Trophoblast cell (in vitro differentiated cells and primary cell): ENCODE results near the gene TBXAS1.

Experiments used
- DNase-seq, 2 donors: peaks; one replicate each; pipeline ENCODE4 v3.0.0-alpha.2; 2016
- H2AFZ ChIP-seq: 2 replicates; pipeline ENCODE4 v1.6.1; 2013; ENCODE audit warnings: low read length, moderate library complexity, mild to moderate bottlenecking; ENCODE audit not compliant: insufficient read depth, poor library complexity
- H2AK5ac ChIP-seq: 2 replicates; pipeline ENCODE4 v1.6.1; 2013; ENCODE audit warnings: mild to moderate bottlenecking, low read length
- H2BK120ac ChIP-seq: 2 replicates; pipeline ENCODE4 v1.6.1; 2013; ENCODE audit warnings: low read length, mild to moderate bottlenecking, moderate library complexity; ENCODE audit not compliant: insufficient read depth, poor library complexity
- H2BK12ac ChIP-seq: 2 replicates; pipeline ENCODE4 v1.6.1; 2013; ENCODE audit warnings: mild to moderate bottlenecking, low read length, moderate library complexity
- H2BK5ac ChIP-seq: 2 replicates; pipeline ENCODE4 v1.6.1; 2013; ENCODE audit warnings: low read length, low read depth, moderate library complexity, mild to moderate bottlenecking; ENCODE audit not compliant: poor library complexity
- H3K14ac ChIP-seq: 2 replicates; pipeline ENCODE4 v1.6.1; 2013; ENCODE audit warnings: mild to moderate bottlenecking, low read length
- H3K18ac ChIP-seq: 2 replicates; pipeline ENCODE4 v1.6.1; 2013; ENCODE audit warnings: mild to moderate bottlenecking, low read length
- H3K23ac ChIP-seq: 2 replicates; pipeline ENCODE4 v1.6.1; 2013; ENCODE audit warnings: low read length
- H3K27ac ChIP-seq: 2 replicates; pipeline ENCODE4 v1.5.1; 2013; ENCODE audit warnings: low read depth, mild to moderate bottlenecking, inconsistent platforms, low read length, moderate library complexity
- H3K27me3 ChIP-seq: 2 replicates; pipeline ENCODE4 v1.6.1; 2013; ENCODE audit warnings: inconsistent platforms, mild to moderate bottlenecking, low read length, moderate library complexity; ENCODE audit not compliant: insufficient read depth
- H3K36me3 ChIP-seq, 2 experiments: 1 replicate in 1 of 2; 2 replicates in 1 of 2; pipeline ENCODE4 v1.6.1; 2013; ENCODE audit warnings: low read length in 2 of 2, mild to moderate bottlenecking in 2 of 2, moderate library complexity in 1 of 2; ENCODE audit not compliant: insufficient read depth in 2 of 2, control insufficient read depth in 1 of 2
- H3K4ac ChIP-seq: 2 replicates; pipeline ENCODE4 v1.6.1; 2013; ENCODE audit warnings: low read depth, mild to moderate bottlenecking, low read length, moderate library complexity
- H3K4me1 ChIP-seq, 2 experiments: 1 replicate in 1 of 2; 2 replicates in 1 of 2; pipeline ENCODE4 v1.6.1; 2013; ENCODE audit warnings: low read length in 2 of 2, mild to moderate bottlenecking in 2 of 2, moderate library complexity in 1 of 2; ENCODE audit not compliant: insufficient read depth in 2 of 2, control insufficient read depth in 1 of 2
- H3K4me2 ChIP-seq: 2 replicates; pipeline ENCODE4 v1.6.1; 2013; ENCODE audit warnings: inconsistent platforms, mild to moderate bottlenecking, low read length, moderate library complexity
- H3K4me3 ChIP-seq: 2 replicates; pipeline ENCODE4 v1.5.1; 2013; ENCODE audit warnings: mild to moderate bottlenecking, low read depth, low read length, inconsistent platforms
- H3K79me1 ChIP-seq: one replicate; pipeline ENCODE4 v1.6.1; 2013; ENCODE audit warnings: low read length
- H3K79me2 ChIP-seq: 2 replicates; pipeline ENCODE4 v1.6.1; 2013; ENCODE audit warnings: low read length, mild to moderate bottlenecking; ENCODE audit not compliant: control insufficient read depth, insufficient read depth, poor library complexity
- H3K9ac ChIP-seq: 2 replicates; pipeline ENCODE4 v1.6.1; 2013; ENCODE audit warnings: mild to moderate bottlenecking, low read length
- H3K9me3 ChIP-seq: 2 replicates; pipeline ENCODE4 v1.6.1; 2013; ENCODE audit warnings: low read depth, mild to moderate bottlenecking, control low read depth, inconsistent platforms, low read length; ENCODE audit not compliant: insufficient read depth
- H4K12ac ChIP-seq: 2 replicates; pipeline ENCODE4 v1.6.1; 2013; ENCODE audit warnings: low read depth, mild to moderate bottlenecking, low read length, moderate library complexity
- H4K8ac ChIP-seq: 2 replicates; pipeline ENCODE4 v1.6.1; 2013; ENCODE audit warnings: low read depth, mild to moderate bottlenecking, low read length, moderate library complexity
- H4K91ac ChIP-seq: one replicate; pipeline ENCODE4 v1.6.1; 2013; ENCODE audit warnings: low read depth, mild to moderate bottlenecking, low read length, moderate library complexity
- WGBS: extraction: QIAGEN DNeasy Blood & Tissue Kit; methylation state at CpG from one replicate; pipeline ENCODE4 v1.1.7; 2013; ENCODE audit warnings: missing lambda C conversion rate; ENCODE audit not compliant: insufficient read length, insufficient coverage; ENCODE audit errors: extremely low coverage; 5-methylcytosine and 5-hydroxymethylcytosine counted together

The TBXAS1 gene

GRCh38 chr7:140015471-140015970, 186.5 kb downstream of the TBXAS1 start:
- Histone ChIP-seq H2BK120ac (no peak overlapping the region), H2AK5ac (no peak overlapping the region), H3K14ac (no peak overlapping the region), H3K4ac (no peak overlapping the region), H3K23ac (no peak overlapping the region), H3K27me3 (no peaks in the 10 kb centered on the region), H3K18ac (no peak overlapping the region), H2BK12ac (no peak overlapping the region), H3K4me3 (no peak overlapping the region), H3K4me1 (no peaks in the 10 kb centered on the region), H3K36me3 (no peaks in the 10 kb centered on the region), H3K79me2 (no peaks in the 10 kb centered on the region), H3K4me2 (no peak overlapping the region), H3K9ac (no peak overlapping the region), H3K9me3 (no peaks in the 10 kb centered on the region), H3K27ac (no peak overlapping the region), H4K8ac (no peak overlapping the region), H4K12ac (no peak overlapping the region), H3K79me1 (no peaks in the 10 kb centered on the region), H2AFZ (no peak overlapping the region), H4K91ac (no peak overlapping the region), H2BK5ac (no peak overlapping the region)
- no CpG with 5 or more reads among the region's 11 CpGs for WGBS
- DNase-seq, result no peak

GRCh38 chr7:140016540-140016939, 187.5 kb downstream of the TBXAS1 start:
- no peak overlapping the region for H3K4me3 ChIP-seq
- H4K8ac ChIP-seq, result no peak overlapping the region
- no peaks in the 10 kb centered on the region for H3K79me2 ChIP-seq
- H3K4ac ChIP-seq, result no peak overlapping the region
- H2BK12ac ChIP-seq, result no peak overlapping the region
- no peak overlapping the region for H2BK120ac ChIP-seq
- H3K9me3 ChIP-seq, result no peaks in the 10 kb centered on the region
- no peak overlapping the region for H2AFZ ChIP-seq
- no peaks in the 10 kb centered on the region for H3K27me3 ChIP-seq
- no peak overlapping the region for H2AK5ac ChIP-seq
- H3K36me3 ChIP-seq, result no peaks in the 10 kb centered on the region
- H2BK5ac ChIP-seq, result no peak overlapping the region
- no peak overlapping the region for H3K18ac ChIP-seq
- no peak overlapping the region for H4K91ac ChIP-seq
- H3K23ac ChIP-seq, result no peak overlapping the region
- H3K27ac ChIP-seq, result no peak overlapping the region
- no CpG with 5 or more reads among the region's 9 CpGs for WGBS
- no peaks in the 10 kb centered on the region for H3K4me1 ChIP-seq
- H3K14ac ChIP-seq, result no peak overlapping the region
- no peak for DNase-seq
- no peak overlapping the region for H3K4me2 ChIP-seq
- no peak overlapping the region for H3K9ac ChIP-seq
- H4K12ac ChIP-seq, result no peak overlapping the region
- H3K79me1 ChIP-seq, result no peaks in the 10 kb centered on the region

GRCh38 chr7:140017034-140017433, 188.0 kb downstream of the TBXAS1 start:
- Histone ChIP-seq H3K14ac (no peak overlapping the region), H3K4me2 (no peak overlapping the region), H3K79me1 (no peaks in the 10 kb centered on the region), H3K9me3 (no peaks in the 10 kb centered on the region), H2BK12ac (no peak overlapping the region), H4K8ac (no peak overlapping the region), H3K4ac (no peak overlapping the region), H4K12ac (no peak overlapping the region), H3K27me3 (no peaks in the 10 kb centered on the region), H3K4me3 (no peak overlapping the region), H3K4me1 (no peaks in the 10 kb centered on the region), H3K27ac (no peak overlapping the region), H2AFZ (no peak overlapping the region), H4K91ac (no peak overlapping the region), H3K18ac (no peak overlapping the region), H3K9ac (no peak overlapping the region), H2BK120ac (no peak overlapping the region), H2BK5ac (no peak overlapping the region), H3K23ac (no peak overlapping the region), H3K36me3 (no peaks in the 10 kb centered on the region), H3K79me2 (no peaks in the 10 kb centered on the region), H2AK5ac (no peak overlapping the region)
- DNase-seq, result no peak
- no CpG with 5 or more reads among the region's 7 CpGs for WGBS

- Histone ChIP-seq H3K14ac (no peak overlapping the region), H3K36me3 (no peaks in the 10 kb centered on the region), H3K9ac (no peak overlapping the region), H2BK120ac (no peak overlapping the region), H3K23ac (no peak overlapping the region), H3K4me3 (no peak overlapping the region), H3K27me3 (no peaks in the 10 kb centered on the region), H3K4ac (no peak overlapping the region), H3K9me3 (no peaks in the 10 kb centered on the region), H4K91ac (no peak overlapping the region), H2AK5ac (no peak overlapping the region), H3K4me1 (no peaks in the 10 kb centered on the region), H3K79me1 (no peaks in the 10 kb centered on the region), H3K18ac (no peak overlapping the region), H3K4me2 (no peak overlapping the region), H2AFZ (no peak overlapping the region), H4K8ac (no peak overlapping the region), H3K27ac (no peak overlapping the region), H4K12ac (no peak overlapping the region), H3K79me2 (no peaks in the 10 kb centered on the region), H2BK12ac (no peak overlapping the region), H2BK5ac (no peak overlapping the region)
- DNase-seq, result no peak
- WGBS, result no CpG with 5 or more reads among the region's 15 CpGs
Observed at GRCh38 chr7:140017543-140017942, 188.5 kb downstream of the TBXAS1 start.
